Stimulated activated CD4-positive, alpha-beta T cell treated with anti-CD3 and anti-CD28 coated beads, Interleukin-1b, Interleukin-23, amount 100 ng/mL, for 4 hours (primary cell): ENCODE measurements around the gene FAM3B.

ENCODE experiments used
- DNase-seq, 2 donors: peaks; one replicate each; pipeline ENCODE4 v3.0.0-alpha.2; 2020; ENCODE audit warnings: low read depth in 2 of 2

FAM3B gene

DNA sequence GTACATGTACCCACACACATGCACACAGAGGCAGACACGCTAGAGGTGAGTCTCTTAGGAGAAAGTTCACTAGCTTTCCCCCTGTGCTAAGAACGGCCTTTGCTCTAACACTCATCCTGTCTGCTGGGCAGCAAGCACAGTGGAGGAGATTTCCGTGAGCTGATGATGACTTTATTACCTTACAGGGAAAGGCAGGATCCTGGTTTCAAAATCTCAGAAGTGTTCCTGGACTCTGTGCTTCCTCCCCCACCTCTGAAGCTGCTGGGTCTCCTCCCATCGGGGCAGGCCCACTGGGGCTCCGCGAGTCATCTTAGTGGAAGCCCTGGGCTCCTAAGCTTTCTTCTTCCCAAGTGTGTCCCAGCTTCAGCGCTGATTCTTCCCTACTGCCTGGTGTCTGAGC lies 2.7 kb downstream of the FAM3B start:
- no peak for DNase-seq

DNA sequence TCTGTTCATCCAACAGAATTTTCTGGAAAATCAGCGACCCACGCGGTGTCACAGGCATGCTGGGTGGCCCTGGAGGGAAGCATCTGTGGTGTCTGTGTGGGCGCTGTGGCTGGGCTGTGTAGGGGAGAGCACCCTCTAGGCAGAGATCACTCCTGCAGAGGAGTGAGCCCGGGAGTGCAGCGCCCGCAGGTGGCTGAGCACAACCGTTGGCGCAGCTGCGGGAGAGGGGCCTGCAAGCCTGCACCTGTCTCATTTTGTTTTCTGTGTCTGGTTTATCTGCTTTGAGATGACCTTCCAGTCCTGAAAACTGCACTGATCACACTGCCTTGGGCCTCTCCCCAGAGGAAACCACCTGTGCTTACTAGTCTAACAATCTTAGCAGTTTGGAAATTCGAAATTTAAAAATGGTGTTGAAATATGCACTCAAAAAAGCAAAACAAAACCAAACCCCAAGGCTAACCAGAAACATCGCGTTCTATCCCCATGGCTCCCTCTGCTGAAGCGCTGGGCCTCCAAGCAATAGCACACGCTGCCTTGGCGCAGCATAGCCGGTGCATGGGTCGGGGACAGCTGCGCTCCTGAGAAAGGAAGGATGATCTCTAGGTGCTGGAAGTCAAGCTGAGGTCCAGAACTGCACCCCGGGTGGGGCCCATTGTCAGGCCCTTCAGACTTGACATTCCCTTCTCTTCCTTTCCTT lies 4.8 kb downstream of the FAM3B start:
- no peak for DNase-seq

- DNase-seq: no peak
Observed at GRCh38 chr21:41321908-41322495, 5.4 kb downstream of the FAM3B start.

GRCh38 chr21:41322496-41323382 lies 6.1 kb downstream of the FAM3B start:
- DNase-seq: no peak

DNA sequence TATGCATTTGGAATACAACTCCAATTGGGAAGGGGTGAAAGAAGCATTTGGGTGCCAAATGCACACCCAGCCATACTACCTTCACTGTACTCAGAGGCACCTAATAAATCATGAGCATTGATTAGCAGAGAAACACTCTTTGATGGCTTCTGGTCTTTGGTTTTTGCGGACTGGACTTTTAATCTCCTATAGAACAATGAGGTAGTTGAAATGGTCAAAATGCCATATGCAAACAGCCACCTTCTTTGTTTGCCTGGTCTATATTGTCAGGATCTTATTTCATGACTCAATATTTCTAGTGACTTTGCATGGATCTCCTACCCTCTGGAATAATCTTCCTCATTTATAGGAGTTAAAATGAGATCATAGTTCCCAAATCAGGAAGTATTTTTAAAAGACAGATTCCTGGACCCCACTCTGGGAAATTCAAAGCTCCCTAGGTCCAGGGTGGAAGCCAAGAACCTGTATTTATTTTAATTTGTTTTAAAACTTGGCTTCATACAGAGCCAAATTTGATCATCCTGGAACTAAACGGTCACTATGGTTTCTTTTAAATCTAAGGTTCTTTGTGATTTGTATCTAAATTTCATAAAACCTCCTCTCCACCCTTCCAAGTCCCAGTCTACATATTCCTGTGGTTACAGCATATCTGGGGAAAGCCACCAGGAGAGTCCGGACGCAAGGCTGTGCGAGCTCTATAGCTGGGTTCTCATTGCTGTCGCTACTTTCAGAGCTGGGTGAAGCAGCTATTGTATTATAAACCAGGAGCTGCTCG lies 8.7 kb downstream of the FAM3B start:
- no peak for DNase-seq

DNA sequence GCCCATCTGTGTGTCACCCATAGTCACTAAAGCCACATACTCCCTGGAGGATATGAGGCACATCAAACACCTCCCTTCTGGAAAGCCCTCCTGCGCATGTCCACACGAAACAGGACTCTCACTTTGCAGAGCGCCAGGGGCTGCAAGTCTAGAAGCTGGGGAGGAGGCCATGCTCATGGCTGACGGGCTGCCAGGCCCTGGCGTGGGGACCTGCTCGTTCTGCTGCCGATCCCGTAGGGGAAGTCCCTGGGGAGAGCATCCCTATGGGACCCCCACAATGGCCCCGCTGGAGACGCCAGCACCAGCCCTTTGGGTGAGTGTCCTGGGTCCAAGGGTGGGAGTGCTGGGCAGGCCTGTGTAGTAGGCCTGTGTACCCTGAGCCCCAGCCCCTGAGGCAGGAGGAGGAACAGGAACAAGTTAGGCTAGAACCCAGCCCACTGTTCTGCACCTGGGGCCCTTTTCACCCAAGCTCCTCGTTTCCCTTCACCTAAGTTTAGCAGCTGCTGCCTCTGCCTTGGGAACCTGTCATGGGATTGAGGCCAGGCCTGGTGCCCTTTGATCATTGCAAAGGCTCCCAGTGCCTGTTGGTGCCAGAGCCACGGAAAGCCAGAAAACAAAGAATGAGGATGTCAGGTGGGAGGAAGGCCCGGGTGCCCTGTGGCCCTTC lies 9.9 kb downstream of the FAM3B start:
- no peak for DNase-seq

DNA sequence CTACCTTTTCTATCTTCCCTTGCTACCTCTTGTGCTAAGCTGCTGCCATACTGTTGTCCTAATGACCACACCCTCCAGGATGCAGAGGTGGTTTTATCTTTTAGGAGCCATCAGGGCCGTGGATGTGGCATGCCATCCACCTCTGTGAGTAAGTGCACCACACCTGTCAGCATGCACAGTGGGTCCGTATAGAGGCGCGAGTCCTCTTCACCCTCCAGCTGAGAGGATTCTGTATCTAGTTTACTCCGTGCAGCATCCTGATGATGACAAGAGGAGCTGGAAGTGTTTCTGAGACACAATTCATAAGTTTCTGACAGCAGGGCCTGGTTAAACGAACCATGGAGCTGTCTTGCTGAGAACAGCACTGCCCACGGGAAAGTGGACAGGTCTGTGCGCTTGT lies 11.2 kb downstream of the FAM3B start:
- DNase-seq: no peak

- no peak for DNase-seq
Observed at GRCh38 chr21:41328660-41329607, 12.3 kb downstream of the FAM3B start.

DNA sequence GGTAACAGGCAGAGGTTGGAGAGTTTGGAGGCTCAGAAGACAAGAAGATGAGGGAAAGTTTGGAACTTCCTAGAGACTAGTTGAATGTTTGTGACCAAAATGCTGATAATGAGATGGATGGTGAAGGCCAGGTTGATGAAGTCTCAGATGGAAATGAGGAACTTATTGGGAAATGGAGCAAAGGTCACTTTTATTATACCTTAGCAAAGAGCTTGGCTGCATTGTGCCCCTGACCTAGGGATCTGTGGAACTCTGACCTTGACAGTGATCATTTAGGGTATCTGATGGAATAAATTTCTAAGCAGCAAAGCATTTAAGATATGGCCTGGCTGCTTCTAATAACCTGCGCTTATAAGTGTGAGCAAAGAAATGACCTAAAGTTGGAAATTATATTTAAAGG lies 17.2 kb downstream of the FAM3B start:
- DNase-seq: no peak

DNA sequence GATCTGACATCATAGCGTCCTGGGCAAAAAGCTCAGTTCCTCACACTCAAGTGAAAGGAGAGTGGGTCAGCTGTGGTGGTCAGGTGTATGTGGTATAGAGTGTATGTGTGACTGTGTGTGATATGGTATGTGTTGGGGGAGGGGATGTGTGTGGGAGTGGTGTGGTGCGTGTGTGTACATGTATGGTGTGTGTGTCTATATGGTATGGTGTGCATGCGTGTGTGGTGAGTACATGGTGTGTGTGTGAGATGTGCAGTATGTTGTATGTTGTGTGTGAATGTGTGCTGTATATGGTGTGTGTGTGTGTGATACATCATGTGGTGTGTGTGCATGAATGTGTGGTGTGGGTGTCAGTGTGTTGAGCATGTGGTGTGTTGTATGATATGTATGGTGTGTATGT lies 20.9 kb downstream of the FAM3B start:
- DNase-seq: no peak

- DNase-seq: no peak
Observed at GRCh38 chr21:41338455-41338854, 21.9 kb downstream of the FAM3B start.

- no peak for DNase-seq
Observed at GRCh38 chr21:41342035-41342434, 25.4 kb downstream of the FAM3B start.

GRCh38 chr21:41344146-41344545 lies 27.5 kb downstream of the FAM3B start:
- no peak for DNase-seq

DNA sequence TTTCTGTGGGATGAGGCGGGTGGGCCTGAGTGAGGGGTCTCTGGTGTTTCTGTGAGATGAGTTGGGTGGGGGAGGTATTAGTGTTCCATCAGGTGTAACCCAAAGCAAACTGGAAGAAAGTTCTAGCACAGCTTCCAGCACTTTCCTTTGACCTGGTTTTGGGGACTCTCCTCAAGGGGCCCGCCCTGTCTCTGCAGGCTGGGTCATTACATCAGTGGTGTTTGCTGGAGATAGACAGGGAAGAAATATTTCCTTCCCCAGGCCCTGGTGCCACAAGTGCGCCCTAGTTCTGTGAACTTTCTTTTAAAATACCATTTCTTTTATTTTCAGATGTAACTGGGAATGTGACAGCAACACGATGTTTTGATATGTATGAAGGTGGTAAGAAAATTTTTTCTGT lies 28.8 kb downstream of the FAM3B start:
- no peak for DNase-seq

DNA sequence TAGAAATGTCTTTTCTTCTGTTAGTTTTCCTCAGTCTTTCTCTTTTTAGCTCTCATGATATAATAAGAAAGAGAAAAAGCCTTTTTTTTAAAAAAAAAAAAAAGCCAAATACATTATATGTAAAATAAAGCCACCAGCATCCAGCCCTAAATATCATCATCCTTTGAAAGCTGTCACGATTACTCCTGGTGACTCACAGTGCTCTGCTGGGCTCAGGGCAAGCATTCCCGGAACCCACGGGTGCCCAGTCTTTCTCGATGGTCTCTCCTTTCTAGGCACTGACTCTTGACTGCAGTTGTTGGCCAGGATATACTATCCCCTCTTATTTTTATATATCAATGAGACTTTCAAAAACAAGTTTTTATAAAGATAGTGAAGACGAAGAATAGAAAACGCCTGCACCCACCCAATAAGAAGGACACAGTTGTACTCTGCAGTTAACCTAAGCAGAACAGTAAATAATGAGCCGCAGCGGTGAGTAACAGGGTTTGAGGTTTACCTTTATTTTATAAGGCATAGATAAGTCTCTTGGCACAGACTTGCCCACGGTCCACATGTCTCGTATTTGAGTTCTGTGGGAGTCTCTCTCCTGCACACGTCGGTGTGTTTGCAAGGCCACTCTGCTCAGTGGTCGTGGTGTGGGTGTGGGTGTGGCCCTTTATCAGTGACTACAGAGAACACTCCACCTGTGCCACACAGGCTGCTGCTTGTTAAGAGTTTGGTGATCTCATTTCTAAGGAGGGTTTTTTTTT lies 29.5 kb downstream of the FAM3B start:
- no peak for DNase-seq

DNA sequence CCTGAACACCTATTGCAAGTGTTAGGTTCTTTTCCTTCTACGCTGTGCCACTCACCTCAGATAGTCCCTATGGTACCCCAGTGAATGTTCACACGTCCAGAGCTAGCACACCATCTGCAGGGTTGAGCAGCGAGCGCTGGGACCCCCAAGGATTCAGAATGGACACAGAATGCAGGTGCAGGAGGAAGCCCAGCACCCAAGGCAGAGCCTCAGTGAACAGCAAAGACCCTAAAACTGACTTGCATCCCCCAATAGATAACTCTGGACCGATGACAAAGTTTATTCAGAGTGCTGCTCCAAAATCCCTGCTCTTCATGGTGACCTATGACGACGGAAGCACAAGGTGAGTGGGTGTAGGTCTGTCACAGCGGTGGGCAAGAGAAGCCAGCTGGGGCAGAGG lies 30.2 kb downstream of the FAM3B start:
- DNase-seq: no peak

GRCh38 chr21:41348434-41348833 lies 31.8 kb downstream of the FAM3B start:
- DNase-seq: no peak

DNA sequence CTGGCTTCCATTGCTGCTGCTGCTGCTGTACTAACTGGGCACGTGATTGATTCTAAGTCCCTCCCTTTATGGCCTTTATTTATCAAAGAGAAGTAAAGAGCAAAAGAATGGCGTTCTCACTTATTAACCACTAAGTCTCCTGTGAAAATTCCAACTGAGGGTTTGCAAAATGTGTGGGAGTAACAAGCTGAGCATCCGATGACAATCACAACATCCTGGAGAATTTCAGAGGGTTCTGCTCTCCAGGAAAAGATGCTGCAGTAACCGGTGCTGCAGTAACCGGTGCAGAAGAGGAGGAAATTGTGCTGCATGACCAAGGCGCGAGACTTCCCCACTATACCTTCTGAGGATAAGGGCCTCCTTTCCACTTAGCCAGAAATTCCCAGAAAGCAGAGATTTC lies 32.5 kb downstream of the FAM3B start:
- DNase-seq: no peak

DNA sequence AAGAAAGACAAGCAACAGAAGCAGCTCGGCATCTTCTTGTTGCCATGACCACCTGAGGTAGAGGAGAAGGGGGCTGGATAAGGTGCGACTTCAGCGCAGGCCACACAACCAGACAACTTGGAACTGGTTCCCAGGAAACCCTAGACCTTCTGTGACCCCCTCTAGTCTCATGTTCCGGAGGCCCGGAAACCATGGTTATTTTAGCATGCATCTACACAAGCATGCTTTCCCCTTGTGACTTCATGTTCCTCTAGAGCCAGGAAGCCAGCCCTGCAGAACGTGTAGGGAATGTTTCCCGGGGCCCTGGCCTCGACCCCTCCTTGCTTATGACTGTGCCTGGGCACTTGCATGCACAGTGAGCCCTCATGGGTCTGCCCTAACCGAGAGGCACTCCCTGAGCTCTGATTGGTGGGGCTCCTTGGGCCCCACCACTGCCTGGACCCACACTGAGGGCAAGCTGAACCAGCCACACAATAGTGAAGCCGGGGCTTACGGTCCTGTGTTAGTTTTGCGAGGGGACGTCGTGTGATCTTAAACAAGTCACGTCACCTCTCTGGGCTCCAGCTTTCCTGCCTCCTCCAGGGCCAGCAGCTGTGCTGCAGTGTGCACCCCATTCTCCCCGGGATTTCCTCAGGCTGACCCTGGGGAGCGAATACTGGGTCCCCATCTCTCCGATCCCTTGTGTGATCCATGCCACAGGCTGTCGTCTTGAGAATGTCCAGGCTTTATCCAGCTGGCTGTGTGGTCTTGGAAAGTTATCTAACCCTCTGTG lies 33.2 kb downstream of the FAM3B start:
- DNase-seq: no peak
